B cell (primary cell): ENCODE measurements around the gene ZNF625.

Experiments
- EZH2 ChIP-seq: IDR thresholded peaks from 2 replicates; pipeline ENCODE4 v1.6.1; 2012; ENCODE audit warnings: borderline replicate concordance, low read depth, mild to moderate bottlenecking, moderate library complexity, low read length; ENCODE audit not compliant: insufficient read depth, poor library complexity, severe bottlenecking
- TF ChIP-seq, protein P1 (sequence below): fragments of 200-600 bp; IDR thresholded peaks from one replicate; pipeline ENCODE4 v1.8.0; 2022; ENCODE audit warnings: antibody characterized with exemption, mild to moderate bottlenecking

- TF ChIP-seq, protein P1, sequence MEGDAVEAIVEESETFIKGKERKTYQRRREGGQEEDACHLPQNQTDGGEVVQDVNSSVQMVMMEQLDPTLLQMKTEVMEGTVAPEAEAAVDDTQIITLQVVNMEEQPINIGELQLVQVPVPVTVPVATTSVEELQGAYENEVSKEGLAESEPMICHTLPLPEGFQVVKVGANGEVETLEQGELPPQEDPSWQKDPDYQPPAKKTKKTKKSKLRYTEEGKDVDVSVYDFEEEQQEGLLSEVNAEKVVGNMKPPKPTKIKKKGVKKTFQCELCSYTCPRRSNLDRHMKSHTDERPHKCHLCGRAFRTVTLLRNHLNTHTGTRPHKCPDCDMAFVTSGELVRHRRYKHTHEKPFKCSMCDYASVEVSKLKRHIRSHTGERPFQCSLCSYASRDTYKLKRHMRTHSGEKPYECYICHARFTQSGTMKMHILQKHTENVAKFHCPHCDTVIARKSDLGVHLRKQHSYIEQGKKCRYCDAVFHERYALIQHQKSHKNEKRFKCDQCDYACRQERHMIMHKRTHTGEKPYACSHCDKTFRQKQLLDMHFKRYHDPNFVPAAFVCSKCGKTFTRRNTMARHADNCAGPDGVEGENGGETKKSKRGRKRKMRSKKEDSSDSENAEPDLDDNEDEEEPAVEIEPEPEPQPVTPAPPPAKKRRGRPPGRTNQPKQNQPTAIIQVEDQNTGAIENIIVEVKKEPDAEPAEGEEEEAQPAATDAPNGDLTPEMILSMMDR = no peak
- TF ChIP-seq EZH2 = no peak
Measured at GRCh38 chr19:12112701-12113100, 43.8 kb downstream of the ZNF625 start.
